HUES6 (cell line): ENCODE data around the gene KIAA1614.

Experiments used
- H3K27ac ChIP-seq: 2 replicates; pipeline ENCODE4 v1.7.0; 2013; ENCODE audit warnings: low read depth, mild to moderate bottlenecking, low read length, inconsistent platforms
- H3K27me3 ChIP-seq: 2 replicates; pipeline ENCODE4 v1.6.1; 2013; ENCODE audit warnings: low read length; ENCODE audit not compliant: control insufficient read depth, insufficient read depth
- H3K36me3 ChIP-seq: 2 replicates; pipeline ENCODE4 v1.6.1; 2013; ENCODE audit warnings: low read length; ENCODE audit not compliant: control insufficient read depth, insufficient read depth
- H3K4me1 ChIP-seq: 2 replicates; pipeline ENCODE4 v1.6.1; 2013; ENCODE audit warnings: low read length; ENCODE audit not compliant: control insufficient read depth, insufficient read depth
- H3K4me3 ChIP-seq: 2 replicates; pipeline ENCODE4 v1.5.1; 2013; ENCODE audit warnings: low read depth, low read length
- H3K9ac ChIP-seq: one replicate; pipeline ENCODE4 v1.6.1; 2013; ENCODE audit warnings: mild to moderate bottlenecking, low read length
- H3K9me3 ChIP-seq: 2 replicates; pipeline ENCODE4 v1.6.1; 2013; ENCODE audit warnings: low read depth, low read length; ENCODE audit not compliant: control insufficient read depth, insufficient read depth

KIAA1614 gene

GRCh38 chr1:180909005-180909414, 3.7 kb upstream of the KIAA1614 start:
- Histone ChIP-seq H3K27me3 (peaks cover 30% of the 10 kb centered on the region), H3K4me1 (peaks cover 8% of the 10 kb centered on the region), H3K9ac (no peak overlapping the region), H3K27ac (no peak overlapping the region), H3K4me3 (no peak overlapping the region), H3K36me3 (no peaks in the 10 kb centered on the region), H3K9me3 (no peaks in the 10 kb centered on the region)

DNA sequence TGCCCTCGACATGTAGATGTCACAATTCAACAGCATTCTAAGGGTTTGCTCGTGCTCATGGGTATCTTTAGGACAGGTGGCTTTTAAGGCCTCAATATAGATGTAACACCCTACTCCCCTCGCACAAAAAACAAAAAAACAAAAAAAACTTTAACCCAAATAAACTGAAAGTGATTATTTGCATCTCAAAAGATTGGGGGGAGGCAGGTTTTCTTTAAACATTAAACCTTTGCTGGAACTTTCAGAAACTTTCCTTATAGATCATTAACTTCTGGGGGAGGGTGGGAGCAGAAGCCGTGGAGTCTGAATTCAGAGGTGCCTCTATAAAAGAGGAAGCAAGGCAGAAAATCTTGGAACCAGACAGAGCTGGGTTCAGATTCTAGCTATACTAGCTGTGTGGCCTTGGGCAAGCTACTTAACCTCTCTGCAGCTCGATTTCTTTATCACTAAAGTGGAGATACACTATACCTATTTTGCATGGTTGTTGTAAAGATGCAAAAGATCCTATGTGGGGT, 3.2 kb upstream of the KIAA1614 start:
- Histone ChIP-seq H3K36me3 (no peaks in the 10 kb centered on the region), H3K4me3 (no peak overlapping the region), H3K4me1 (peaks cover 8% of the 10 kb centered on the region), H3K9ac (no peak overlapping the region), H3K27ac (no peak overlapping the region), H3K27me3 (peaks cover 35% of the 10 kb centered on the region), H3K9me3 (no peaks in the 10 kb centered on the region)

GRCh38 chr1:180911640-180912191, 981 bp upstream of the KIAA1614 start:
- Histone ChIP-seq H3K9me3 (no peaks in the 10 kb centered on the region), H3K4me3 (peak overlapping the region; percentile 59), H3K4me1 (peaks cover 8% of the 10 kb centered on the region), H3K27ac (no peak overlapping the region), H3K36me3 (no peaks in the 10 kb centered on the region), H3K9ac (peak overlapping the region; percentile 69), H3K27me3 (peaks cover 52% of the 10 kb centered on the region)

DNA sequence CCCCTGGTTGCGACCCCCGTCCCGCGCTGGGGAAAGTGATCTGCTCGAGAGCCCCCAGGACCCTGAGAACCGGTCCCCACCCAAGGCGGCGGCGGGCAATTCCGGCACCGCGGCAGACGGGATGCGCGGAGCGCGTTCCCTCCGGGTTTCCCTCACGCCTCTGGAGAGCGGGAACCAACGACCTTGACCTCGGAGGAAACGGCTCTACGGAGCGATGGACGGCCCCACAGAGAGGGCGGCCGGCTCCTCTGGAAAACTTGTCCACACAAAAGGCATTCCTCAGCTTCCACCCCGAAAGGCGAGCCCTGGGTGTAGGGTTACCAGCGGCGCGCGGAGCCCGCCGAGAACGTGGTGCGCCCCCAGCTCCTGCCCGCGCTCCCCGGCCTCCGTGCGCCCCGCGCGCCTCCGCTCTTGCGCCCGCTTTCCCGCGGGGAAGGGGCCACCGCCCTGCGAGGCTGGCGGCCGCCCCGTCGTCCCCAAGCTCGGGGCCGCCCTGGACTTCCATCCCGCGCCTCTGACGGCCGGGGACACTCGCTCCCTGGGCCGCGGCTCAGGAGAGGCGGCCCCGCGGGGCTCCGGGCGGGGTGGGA, 391 bp upstream of the KIAA1614 start:
- H3K4me1 ChIP-seq, result peaks cover 8% of the 10 kb centered on the region
- peak overlapping the region; percentile 69 for H3K9ac ChIP-seq
- no peaks in the 10 kb centered on the region for H3K9me3 ChIP-seq
- peaks cover 57% of the 10 kb centered on the region for H3K27me3 ChIP-seq
- H3K36me3 ChIP-seq, result no peaks in the 10 kb centered on the region
- H3K27ac ChIP-seq, result no peak overlapping the region
- H3K4me3 ChIP-seq, result peak overlapping the region; percentile 59

DNA sequence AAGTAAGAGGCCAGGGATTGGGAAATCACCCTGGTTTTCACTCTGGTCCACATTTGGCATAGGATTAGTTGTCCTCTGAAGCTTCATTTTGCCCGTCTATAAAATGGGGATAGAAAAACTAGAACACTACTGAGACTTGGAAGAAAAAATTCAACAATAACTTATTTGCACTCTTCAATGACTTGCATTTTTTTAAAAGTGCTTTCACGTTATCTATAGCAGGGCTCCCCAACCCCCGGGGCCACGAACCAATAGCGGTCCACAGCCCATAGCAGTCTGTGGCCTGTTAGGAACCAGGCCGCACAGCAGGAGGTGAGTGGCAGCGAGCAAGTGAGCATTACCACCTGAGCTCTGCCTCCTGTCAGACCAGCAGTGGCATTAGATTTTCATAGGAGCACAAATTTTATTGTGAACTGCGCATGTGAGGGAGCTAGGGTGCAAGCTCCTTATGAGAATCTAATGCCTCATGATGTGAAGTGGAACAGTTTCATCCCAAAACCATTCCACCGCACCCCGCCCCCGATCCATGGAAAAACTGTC, 2.8 kb downstream of the KIAA1614 start:
- Histone ChIP-seq H3K9me3 (no peaks in the 10 kb centered on the region), H3K36me3 (no peaks in the 10 kb centered on the region), H3K27ac (no peak overlapping the region), H3K4me3 (no peak overlapping the region), H3K4me1 (peaks cover 12% of the 10 kb centered on the region), H3K9ac (no peak overlapping the region), H3K27me3 (peaks cover 88% of the 10 kb centered on the region)

GRCh38 chr1:180916012-180916770, 3.5 kb downstream of the KIAA1614 start:
- H3K27me3 ChIP-seq, result peaks cover 86% of the 10 kb centered on the region
- H3K9ac ChIP-seq, result no peak overlapping the region
- H3K36me3 ChIP-seq, result no peaks in the 10 kb centered on the region
- no peaks in the 10 kb centered on the region for H3K9me3 ChIP-seq
- H3K4me3 ChIP-seq, result no peak overlapping the region
- no peak overlapping the region for H3K27ac ChIP-seq
- H3K4me1 ChIP-seq, result peaks cover 14% of the 10 kb centered on the region

DNA sequence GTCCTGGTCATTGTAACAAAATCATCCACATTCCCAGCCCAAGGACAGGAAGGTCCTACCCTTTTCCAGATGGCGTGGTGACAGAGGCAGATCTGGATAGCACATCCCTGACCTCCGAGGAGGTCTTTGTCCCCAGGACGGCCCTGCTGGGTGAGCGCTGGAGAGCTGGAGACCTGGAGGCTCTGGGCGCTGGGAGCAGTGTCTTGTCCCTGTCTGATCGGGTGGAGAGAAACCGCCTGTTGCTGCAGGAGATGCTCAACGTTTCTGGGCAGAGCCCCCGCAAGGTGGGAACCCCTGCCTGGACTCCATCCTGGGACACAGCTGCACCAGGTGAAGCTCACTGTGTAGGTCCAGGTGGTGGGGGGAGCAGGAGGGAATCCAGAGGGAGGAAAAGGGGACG, 4.1 kb downstream of the KIAA1614 start:
- H3K4me1 ChIP-seq, result peaks cover 14% of the 10 kb centered on the region; the same call in 1 of the 2 replicates

GRCh38 chr1:180917306-180918065, 4.8 kb downstream of the KIAA1614 start:
- Histone ChIP-seq H3K4me1 (peaks cover 20% of the 10 kb centered on the region), H3K4me3 (no peak overlapping the region), H3K27me3 (peaks cover 83% of the 10 kb centered on the region), H3K9ac (no peak overlapping the region), H3K9me3 (no peaks in the 10 kb centered on the region), H3K27ac (no peak overlapping the region), H3K36me3 (no peaks in the 10 kb centered on the region)

More for the DNA sequence above, 4.1 kb downstream of the KIAA1614 start:
- Histone ChIP-seq H3K9ac (no peak overlapping the region), H3K4me3 (no peak overlapping the region), H3K27ac (no peak overlapping the region), H3K27me3 (peaks cover 86% of the 10 kb centered on the region), H3K36me3 (no peaks in the 10 kb centered on the region), H3K9me3 (no peaks in the 10 kb centered on the region)

DNA sequence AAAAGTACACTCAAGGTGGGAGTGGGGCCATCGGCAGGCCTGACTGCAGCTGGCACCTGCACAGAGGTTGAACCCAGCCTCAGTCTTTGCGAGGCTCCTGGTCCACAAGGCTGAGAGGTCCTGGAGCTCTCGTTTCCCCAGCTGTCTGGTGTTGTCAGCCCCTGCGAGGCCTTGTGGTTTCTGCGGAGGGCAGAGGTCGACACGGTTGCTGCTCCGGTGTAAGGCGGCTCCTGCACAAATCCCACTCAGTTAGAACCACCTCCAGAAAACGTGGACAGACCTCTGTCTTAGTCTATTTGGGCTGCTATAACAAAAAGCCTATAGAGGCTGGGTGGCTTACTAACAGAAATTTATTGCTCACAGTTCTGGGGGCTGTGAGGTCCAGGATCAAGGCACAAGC, 5.8 kb downstream of the KIAA1614 start:
- no peaks in the 10 kb centered on the region for H3K36me3 ChIP-seq
- H3K9ac ChIP-seq, result no peak overlapping the region
- H3K4me3 ChIP-seq, result no peak overlapping the region
- H3K9me3 ChIP-seq, result no peaks in the 10 kb centered on the region
- H3K4me1 ChIP-seq, result peaks cover 28% of the 10 kb centered on the region
- H3K27me3 ChIP-seq, result peaks cover 74% of the 10 kb centered on the region
- H3K27ac ChIP-seq, result no peak overlapping the region

GRCh38 chr1:180919183-180919700, 6.5 kb downstream of the KIAA1614 start:
- Histone ChIP-seq H3K27ac (no peak overlapping the region), H3K4me3 (no peak overlapping the region), H3K9ac (no peak overlapping the region)

More at GRCh38 chr1:180919183-180919700, 6.5 kb downstream of the KIAA1614 start:
- peaks cover 66% of the 10 kb centered on the region for H3K27me3 ChIP-seq
- peaks cover 35% of the 10 kb centered on the region for H3K4me1 ChIP-seq
- H3K9me3 ChIP-seq, result no peaks in the 10 kb centered on the region
- no peaks in the 10 kb centered on the region for H3K36me3 ChIP-seq
